ENCODE measurements around the gene EPB41L4B.

The EPB41L4B gene

GRCh38 chr9:109314011-109314531 lies 6.8 kb downstream of the EPB41L4B start:
- no peak for DNase-seq
- Histone ChIP-seq H3K9me3 (ENCODE audit: control insufficient read depth, low read length) (no peaks in the 10 kb centered on the region), H3K4me3 (ENCODE audit: insufficient read depth, low read depth, low read length, poor library complexity, severe bottlenecking) (no peak overlapping the region), H3K36me3 (ENCODE audit: control insufficient read depth, insufficient read depth, low read length) (no peaks in the 10 kb centered on the region), H3K27me3 (replicated peaks; ENCODE audit: control insufficient read depth, insufficient read depth, low read length, poor library complexity, severe bottlenecking) (peaks cover 19% of the 10 kb centered on the region), H3K4me1 (ENCODE audit: control insufficient read depth, insufficient read depth, low read length, poor library complexity, severe bottlenecking) (peaks cover under 1% of the 10 kb centered on the region), H3K27ac (ENCODE audit: insufficient read depth, low read length, poor library complexity, severe bottlenecking) (no peak overlapping the region)

- Histone ChIP-seq H3K9me3 (ENCODE audit: control insufficient read depth, low read length) (no peaks in the 10 kb centered on the region), H3K36me3 (ENCODE audit: control insufficient read depth, insufficient read depth, low read length) (no peaks in the 10 kb centered on the region), H3K4me3 (ENCODE audit: insufficient read depth, low read depth, low read length, poor library complexity, severe bottlenecking) (no peak overlapping the region), H3K27me3 (replicated peaks; ENCODE audit: control insufficient read depth, insufficient read depth, low read length, poor library complexity, severe bottlenecking) (peaks cover 12% of the 10 kb centered on the region), H3K27ac (ENCODE audit: insufficient read depth, low read length, poor library complexity, severe bottlenecking) (no peak overlapping the region), H3K4me1 (ENCODE audit: control insufficient read depth, insufficient read depth, low read length, poor library complexity, severe bottlenecking) (no peaks in the 10 kb centered on the region)
- no peak for DNase-seq
These were observed 7.5 kb downstream of the EPB41L4B start for GRCh38 chr9:109313351-109313750.

GRCh38 chr9:109312783-109313182 lies 8.1 kb downstream of the EPB41L4B start:
- DNase-seq = no peak
- Histone ChIP-seq H3K9me3 (ENCODE audit: control insufficient read depth, low read length) (no peaks in the 10 kb centered on the region), H3K4me3 (ENCODE audit: insufficient read depth, low read depth, low read length, poor library complexity, severe bottlenecking) (no peak overlapping the region), H3K27me3 (replicated peaks; ENCODE audit: control insufficient read depth, insufficient read depth, low read length, poor library complexity, severe bottlenecking) (peaks cover 8% of the 10 kb centered on the region), H3K36me3 (ENCODE audit: control insufficient read depth, insufficient read depth, low read length) (no peaks in the 10 kb centered on the region), H3K27ac (ENCODE audit: insufficient read depth, low read length, poor library complexity, severe bottlenecking) (no peak overlapping the region), H3K4me1 (ENCODE audit: control insufficient read depth, insufficient read depth, low read length, poor library complexity, severe bottlenecking) (no peaks in the 10 kb centered on the region)

DNA sequence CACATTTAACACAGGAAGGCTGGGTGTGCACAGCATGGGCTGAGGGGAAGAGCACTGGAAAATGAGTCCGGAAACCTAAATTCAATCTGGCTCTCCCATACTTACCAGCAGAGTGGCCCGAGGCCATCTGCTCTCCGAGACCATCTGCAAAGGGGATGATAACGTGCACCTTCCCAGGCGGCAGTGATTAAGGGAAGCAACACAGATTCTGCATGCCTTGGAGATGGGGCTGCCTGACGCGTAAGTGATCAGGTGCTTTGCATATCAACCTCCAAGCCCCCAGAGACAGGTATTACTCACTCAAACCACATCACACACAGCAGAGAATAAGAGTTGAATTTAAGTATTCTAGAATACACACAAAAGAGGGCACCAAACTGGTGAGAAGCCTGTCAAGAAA lies 9.1 kb downstream of the EPB41L4B start:
- H3K4me3 ChIP-seq (ENCODE audit: insufficient read depth, low read depth, low read length, poor library complexity, severe bottlenecking) = no peak overlapping the region
- H3K36me3 ChIP-seq (ENCODE audit: control insufficient read depth, insufficient read depth, low read length) = no peaks in the 10 kb centered on the region
- no peaks in the 10 kb centered on the region for H3K9me3 ChIP-seq (ENCODE audit: control insufficient read depth, low read length)
- H3K4me1 ChIP-seq (ENCODE audit: control insufficient read depth, insufficient read depth, low read length, poor library complexity, severe bottlenecking) = no peaks in the 10 kb centered on the region
- H3K27me3 ChIP-seq (replicated peaks; ENCODE audit: control insufficient read depth, insufficient read depth, low read length, poor library complexity, severe bottlenecking) = peaks cover 4% of the 10 kb centered on the region
- no peak overlapping the region for H3K27ac ChIP-seq (ENCODE audit: insufficient read depth, low read length, poor library complexity, severe bottlenecking)
- no peak for DNase-seq

DNA sequence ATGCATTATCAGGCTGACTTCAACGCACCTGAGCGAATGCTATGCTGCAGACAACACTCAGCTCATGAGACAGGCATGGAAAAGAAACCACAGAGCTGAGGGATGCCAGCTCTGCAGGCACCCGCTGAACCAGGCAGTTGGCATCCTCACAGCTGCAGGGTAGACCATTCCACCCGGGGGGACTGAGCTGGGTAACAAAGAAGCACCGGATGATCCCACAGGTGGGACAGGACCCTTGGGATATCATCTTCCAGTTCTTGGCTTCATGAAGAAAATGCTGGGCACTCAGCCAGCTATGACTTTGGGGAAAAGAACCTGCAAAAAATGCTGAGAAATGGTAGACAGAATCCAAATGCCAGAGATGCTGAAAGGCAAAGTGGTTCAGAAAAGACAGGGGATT lies 9.6 kb downstream of the EPB41L4B start:
- peaks cover 4% of the 10 kb centered on the region for H3K27me3 ChIP-seq (replicated peaks; ENCODE audit: control insufficient read depth, insufficient read depth, low read length, poor library complexity, severe bottlenecking)
- no peak overlapping the region for H3K4me3 ChIP-seq (ENCODE audit: insufficient read depth, low read depth, low read length, poor library complexity, severe bottlenecking)
- DNase-seq = no peak
- H3K27ac ChIP-seq (ENCODE audit: insufficient read depth, low read length, poor library complexity, severe bottlenecking) = no peak overlapping the region
- no peaks in the 10 kb centered on the region for H3K9me3 ChIP-seq (ENCODE audit: control insufficient read depth, low read length)
- H3K36me3 ChIP-seq (ENCODE audit: control insufficient read depth, insufficient read depth, low read length) = no peaks in the 10 kb centered on the region
- no peaks in the 10 kb centered on the region for H3K4me1 ChIP-seq (ENCODE audit: control insufficient read depth, insufficient read depth, low read length, poor library complexity, severe bottlenecking)

DNA sequence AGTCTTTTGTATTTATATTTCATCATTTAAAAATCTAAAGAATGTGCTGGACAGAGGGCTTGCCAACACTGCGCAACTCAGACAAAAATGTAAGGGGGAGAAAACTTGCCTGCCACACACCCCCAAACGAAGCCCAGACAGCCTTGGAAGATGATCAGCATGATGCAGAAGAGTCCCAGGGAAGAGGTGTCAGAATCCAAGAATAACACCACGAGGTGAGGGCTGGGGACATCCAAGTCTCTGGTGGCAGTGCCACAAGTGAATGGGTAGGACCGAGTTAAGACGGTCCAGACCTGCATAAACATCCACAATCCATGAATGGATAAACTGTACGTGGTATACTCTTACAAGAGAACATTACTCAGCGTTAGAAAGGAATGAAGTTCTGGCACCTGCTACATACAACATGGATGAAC lies 10.4 kb downstream of the EPB41L4B start:
- Histone ChIP-seq H3K4me3 (ENCODE audit: insufficient read depth, low read depth, low read length, poor library complexity, severe bottlenecking) (no peak overlapping the region), H3K27me3 (replicated peaks; ENCODE audit: control insufficient read depth, insufficient read depth, low read length, poor library complexity, severe bottlenecking) (peaks cover 4% of the 10 kb centered on the region), H3K4me1 (ENCODE audit: control insufficient read depth, insufficient read depth, low read length, poor library complexity, severe bottlenecking) (no peaks in the 10 kb centered on the region), H3K36me3 (ENCODE audit: control insufficient read depth, insufficient read depth, low read length) (no peaks in the 10 kb centered on the region), H3K9me3 (ENCODE audit: control insufficient read depth, low read length) (no peaks in the 10 kb centered on the region), H3K27ac (ENCODE audit: insufficient read depth, low read length, poor library complexity, severe bottlenecking) (no peak overlapping the region)
- no peak for DNase-seq

GRCh38 chr9:109309282-109309681 lies 11.6 kb downstream of the EPB41L4B start:
- H3K27ac ChIP-seq (ENCODE audit: insufficient read depth, low read length, poor library complexity, severe bottlenecking) = no peak overlapping the region
- no peaks in the 10 kb centered on the region for H3K36me3 ChIP-seq (ENCODE audit: control insufficient read depth, insufficient read depth, low read length)
- no peak overlapping the region for H3K4me3 ChIP-seq (ENCODE audit: insufficient read depth, low read depth, low read length, poor library complexity, severe bottlenecking)
- DNase-seq = no peak
- peaks cover 4% of the 10 kb centered on the region for H3K27me3 ChIP-seq (replicated peaks; ENCODE audit: control insufficient read depth, insufficient read depth, low read length, poor library complexity, severe bottlenecking)
- H3K4me1 ChIP-seq (ENCODE audit: control insufficient read depth, insufficient read depth, low read length, poor library complexity, severe bottlenecking) = no peaks in the 10 kb centered on the region
- H3K9me3 ChIP-seq (ENCODE audit: control insufficient read depth, low read length) = no peaks in the 10 kb centered on the region

DNA sequence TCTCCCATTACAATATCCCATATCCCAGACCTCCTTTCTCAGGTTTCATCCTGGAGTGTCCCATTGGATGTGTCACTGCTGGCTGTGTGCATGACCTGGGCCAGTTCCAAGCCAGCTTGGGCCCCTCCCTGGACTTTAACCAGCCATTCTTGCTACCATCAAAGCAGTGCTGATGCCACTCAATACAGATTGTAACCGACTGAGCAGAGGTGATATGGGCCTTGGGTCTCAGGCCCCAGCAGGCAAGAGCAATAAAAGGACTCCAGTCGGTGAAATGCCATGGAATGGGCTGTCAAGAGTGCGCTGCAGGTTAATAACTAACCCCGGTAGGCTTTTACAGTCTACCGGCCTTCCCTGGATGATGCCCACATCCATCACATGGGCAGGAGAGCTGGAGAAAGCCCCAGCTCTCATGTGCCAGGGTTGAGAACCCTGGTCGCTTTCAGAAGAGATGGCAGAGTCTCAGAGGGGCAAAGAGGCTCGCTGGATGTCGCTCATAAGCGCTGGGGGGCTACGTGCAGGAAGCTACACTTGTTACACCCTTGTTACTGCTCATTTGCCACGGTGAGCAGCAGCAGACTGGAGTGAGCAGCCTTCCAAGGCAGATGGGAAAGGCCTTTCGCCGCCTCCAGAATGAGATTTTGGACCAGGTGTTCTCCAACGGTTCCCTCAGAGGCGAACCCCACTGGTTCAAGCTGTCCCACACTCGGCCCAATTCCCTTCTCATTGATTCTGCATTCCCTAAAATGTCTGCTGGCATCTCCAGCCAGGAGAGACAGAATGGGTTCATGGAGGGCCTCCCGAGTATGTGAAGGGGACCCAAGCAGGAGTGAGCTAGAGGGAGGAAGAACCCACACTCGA lies 13.2 kb downstream of the EPB41L4B start:
- H3K4me1 ChIP-seq (ENCODE audit: control insufficient read depth, insufficient read depth, low read length, poor library complexity, severe bottlenecking) = no peaks in the 10 kb centered on the region
- no peak overlapping the region for H3K27ac ChIP-seq (ENCODE audit: insufficient read depth, low read length, poor library complexity, severe bottlenecking)
- no peaks in the 10 kb centered on the region for H3K36me3 ChIP-seq (ENCODE audit: control insufficient read depth, insufficient read depth, low read length)
- no peaks in the 10 kb centered on the region for H3K27me3 ChIP-seq (replicated peaks; ENCODE audit: control insufficient read depth, insufficient read depth, low read length, poor library complexity, severe bottlenecking)
- no peak overlapping the region for H3K4me3 ChIP-seq (ENCODE audit: insufficient read depth, low read depth, low read length, poor library complexity, severe bottlenecking)
- DNase-seq = no peak
- H3K9me3 ChIP-seq (ENCODE audit: control insufficient read depth, low read length) = no peaks in the 10 kb centered on the region

DNA sequence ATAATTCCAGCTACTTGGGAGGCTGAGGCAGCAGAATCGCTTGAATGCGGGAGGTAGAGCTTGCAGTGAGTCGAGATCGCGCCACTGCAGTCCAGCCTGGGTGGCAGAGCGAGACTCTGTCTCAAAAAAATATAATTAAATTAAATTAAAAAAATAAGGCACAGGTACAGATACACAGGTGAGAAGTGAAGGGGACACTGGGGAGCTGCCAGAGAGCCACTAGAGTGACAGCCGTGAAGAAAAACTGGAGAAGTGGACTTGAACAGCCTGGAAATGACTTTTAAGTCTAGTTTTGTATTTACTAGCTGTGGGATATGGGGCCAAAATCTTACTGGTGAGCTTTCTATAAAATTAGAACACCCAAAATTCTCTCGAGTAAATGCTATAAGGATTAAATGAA lies 15.1 kb downstream of the EPB41L4B start:
- Histone ChIP-seq H3K9me3 (ENCODE audit: control insufficient read depth, low read length) (no peaks in the 10 kb centered on the region), H3K4me3 (ENCODE audit: insufficient read depth, low read depth, low read length, poor library complexity, severe bottlenecking) (no peak overlapping the region), H3K27me3 (replicated peaks; ENCODE audit: control insufficient read depth, insufficient read depth, low read length, poor library complexity, severe bottlenecking) (no peaks in the 10 kb centered on the region)

GRCh38 chr9:109304347-109304746 lies 16.5 kb downstream of the EPB41L4B start:
- DNase-seq = no peak
- Histone ChIP-seq H3K27ac (ENCODE audit: insufficient read depth, low read length, poor library complexity, severe bottlenecking) (no peak overlapping the region), H3K27me3 (replicated peaks; ENCODE audit: control insufficient read depth, insufficient read depth, low read length, poor library complexity, severe bottlenecking) (no peaks in the 10 kb centered on the region), H3K4me3 (ENCODE audit: insufficient read depth, low read depth, low read length, poor library complexity, severe bottlenecking) (no peak overlapping the region), H3K4me1 (ENCODE audit: control insufficient read depth, insufficient read depth, low read length, poor library complexity, severe bottlenecking) (no peaks in the 10 kb centered on the region), H3K9me3 (ENCODE audit: control insufficient read depth, low read length) (no peaks in the 10 kb centered on the region), H3K36me3 (ENCODE audit: control insufficient read depth, insufficient read depth, low read length) (no peaks in the 10 kb centered on the region)

More for the DNA sequence above, 15.1 kb downstream of the EPB41L4B start:
- DNase-seq = no peak
- Histone ChIP-seq H3K4me1 (ENCODE audit: control insufficient read depth, insufficient read depth, low read length, poor library complexity, severe bottlenecking) (no peaks in the 10 kb centered on the region), H3K27ac (ENCODE audit: insufficient read depth, low read length, poor library complexity, severe bottlenecking) (no peak overlapping the region), H3K36me3 (ENCODE audit: control insufficient read depth, insufficient read depth, low read length) (no peaks in the 10 kb centered on the region)
